BE2C (cell line): ENCODE results near the gene CRYGD.
"Not testable (repeated sequence)": the region's sequence is repeated elsewhere in the genome, so short reads cannot be mapped to it uniquely, and the experiment has no call there.

Source experiments
- DNase-seq: peaks from one replicate; pipeline ENCODE4 v3.0.0-alpha.2; 2020
- H3K27me3 ChIP-seq: fragments of 250-450 bp; sonication (Bioruptor Pico); 2 replicates; pipeline ENCODE4 v1.5.1; 2020; ENCODE audit warnings: mild to moderate bottlenecking
- H3K36me3 ChIP-seq: fragments of 250-450 bp; sonication (Bioruptor Pico); 2 replicates; pipeline ENCODE4 v1.5.1; 2020; ENCODE audit warnings: mild to moderate bottlenecking
- H3K4me1 ChIP-seq: fragments of 250-450 bp; sonication (Bioruptor Pico); 2 replicates; pipeline ENCODE4 v1.5.1; 2020
- H3K4me3 ChIP-seq: 2 replicates; pipeline ENCODE4 v1.5.1; 2011; ENCODE audit warnings: low read depth, low read length
- H3K9me3 ChIP-seq: fragments of 250-450 bp; sonication (Bioruptor Pico); 2 replicates; pipeline ENCODE4 v1.5.1; 2020
- CTCF ChIP-seq: IDR thresholded peaks from 2 replicates; pipeline ENCODE4 v1.5.1; 2012; ENCODE audit warnings: mild to moderate bottlenecking, low read depth, low read length

The CRYGD gene

GRCh38 chr2:208142925-208143799, 18.8 kb upstream of the CRYGD start:
- Histone ChIP-seq H3K27me3 (no peaks in the 10 kb centered on the region), H3K4me3 (no peak overlapping the region), H3K9me3 (peaks cover 1% of the 10 kb centered on the region; the same call in 1 of the 2 replicates), H3K4me1 (peaks cover 10% of the 10 kb centered on the region), H3K36me3 (no peaks in the 10 kb centered on the region)
- DNase-seq, result no peak
- no peak for TF ChIP-seq CTCF

- Histone ChIP-seq H3K4me3 (no peak overlapping the region), H3K4me1 (peaks cover 10% of the 10 kb centered on the region), H3K36me3 (no peaks in the 10 kb centered on the region), H3K27me3 (no peaks in the 10 kb centered on the region), H3K9me3 (peaks cover 3% of the 10 kb centered on the region; the same call in 1 of the 2 replicates)
- DNase-seq, result no peak
- no peak for TF ChIP-seq CTCF
Observed at GRCh38 chr2:208142240-208142924, 18.1 kb upstream of the CRYGD start.

- DNase-seq, result no peak
- no peaks in the 10 kb centered on the region for H3K27me3 ChIP-seq
- no peak for TF ChIP-seq CTCF
- no peak overlapping the region for H3K4me3 ChIP-seq
- H3K9me3 ChIP-seq, result peaks cover 3% of the 10 kb centered on the region; the same call in 1 of the 2 replicates
- peaks cover 10% of the 10 kb centered on the region for H3K4me1 ChIP-seq
- H3K36me3 ChIP-seq, result no peaks in the 10 kb centered on the region
Observed at GRCh38 chr2:208139447-208139846, 15.1 kb upstream of the CRYGD start.

GRCh38 chr2:208138334-208138733, 14.0 kb upstream of the CRYGD start:
- not testable (repeated sequence) for H3K36me3 ChIP-seq, DNase-seq, H3K9me3 ChIP-seq, H3K27me3 ChIP-seq, H3K4me3 ChIP-seq
- peaks cover 10% of the 10 kb centered on the region for H3K4me1 ChIP-seq

GRCh38 chr2:208136716-208137094, 12.4 kb upstream of the CRYGD start:
- Histone ChIP-seq H3K9me3 (peaks cover 3% of the 10 kb centered on the region; the same call in 1 of the 2 replicates), H3K36me3 (no peaks in the 10 kb centered on the region), H3K4me3 (no peak overlapping the region), H3K4me1 (no peaks in the 10 kb centered on the region), H3K27me3 (no peaks in the 10 kb centered on the region)
- no peak for TF ChIP-seq CTCF
- no peak for DNase-seq

GRCh38 chr2:208135794-208136715, 11.7 kb upstream of the CRYGD start:
- H3K4me3 ChIP-seq, result no peak overlapping the region

More at GRCh38 chr2:208135794-208136715, 11.7 kb upstream of the CRYGD start:
- no peak for DNase-seq
- Histone ChIP-seq H3K4me1 (no peaks in the 10 kb centered on the region), H3K9me3 (peaks cover 3% of the 10 kb centered on the region; the same call in 1 of the 2 replicates), H3K36me3 (no peaks in the 10 kb centered on the region), H3K27me3 (no peaks in the 10 kb centered on the region)
- no peak for TF ChIP-seq CTCF
